ENCODE results near the gene UBXN7.

DNA sequence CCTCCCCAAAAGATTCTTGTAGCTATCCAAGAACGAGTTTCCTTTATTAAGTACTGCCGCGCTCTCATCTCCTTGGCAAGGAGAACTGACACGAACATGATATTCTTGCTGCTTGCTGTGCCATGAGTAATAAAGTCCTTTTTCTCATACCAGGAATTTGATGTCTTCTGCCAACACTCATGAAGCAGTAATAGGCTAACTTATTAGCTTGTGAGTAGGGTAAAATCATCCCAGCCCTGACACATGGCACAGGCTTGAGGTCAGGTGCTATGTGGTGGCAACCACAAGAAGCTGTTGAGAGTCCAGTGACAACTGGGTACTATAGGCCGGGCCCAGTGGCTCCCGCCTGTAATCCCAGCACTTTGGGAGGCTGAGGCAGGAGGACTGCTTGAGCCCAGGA, 22.7 kb upstream of the UBXN7 start:
- TF ChIP-seq, protein P1, sequence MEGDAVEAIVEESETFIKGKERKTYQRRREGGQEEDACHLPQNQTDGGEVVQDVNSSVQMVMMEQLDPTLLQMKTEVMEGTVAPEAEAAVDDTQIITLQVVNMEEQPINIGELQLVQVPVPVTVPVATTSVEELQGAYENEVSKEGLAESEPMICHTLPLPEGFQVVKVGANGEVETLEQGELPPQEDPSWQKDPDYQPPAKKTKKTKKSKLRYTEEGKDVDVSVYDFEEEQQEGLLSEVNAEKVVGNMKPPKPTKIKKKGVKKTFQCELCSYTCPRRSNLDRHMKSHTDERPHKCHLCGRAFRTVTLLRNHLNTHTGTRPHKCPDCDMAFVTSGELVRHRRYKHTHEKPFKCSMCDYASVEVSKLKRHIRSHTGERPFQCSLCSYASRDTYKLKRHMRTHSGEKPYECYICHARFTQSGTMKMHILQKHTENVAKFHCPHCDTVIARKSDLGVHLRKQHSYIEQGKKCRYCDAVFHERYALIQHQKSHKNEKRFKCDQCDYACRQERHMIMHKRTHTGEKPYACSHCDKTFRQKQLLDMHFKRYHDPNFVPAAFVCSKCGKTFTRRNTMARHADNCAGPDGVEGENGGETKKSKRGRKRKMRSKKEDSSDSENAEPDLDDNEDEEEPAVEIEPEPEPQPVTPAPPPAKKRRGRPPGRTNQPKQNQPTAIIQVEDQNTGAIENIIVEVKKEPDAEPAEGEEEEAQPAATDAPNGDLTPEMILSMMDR (IDR thresholded peaks at IDR 0.05; ENCODE audit: low read depth, low read length): no peak
- no peak for TF ChIP-seq EZH2phosphoT487 (IDR thresholded peaks at IDR 0.05; ENCODE audit: low read depth)

All from OCI-LY3 (cell line).